Cardiac fibroblast (primary cell): ENCODE results near the gene PACRG.

Source experiments
- DNase-seq, 2 donors: peaks; one replicate each; pipeline versions ENCODE4 v3.0.0 to v3.0.0-alpha.2; 2010; ENCODE audit warnings: low read depth in 2 of 2
- H3K4me3 ChIP-seq, 2 donors: replicated peaks in 1 of 2; 1 replicate in 1 of 2; 2 replicates in 1 of 2; pipeline ENCODE4 v1.5.1; 2011; ENCODE audit warnings: low read depth in 2 of 2, low read length in 2 of 2, mild to moderate bottlenecking in 2 of 2, moderate library complexity in 1 of 2
- CTCF ChIP-seq: IDR thresholded peaks from one replicate; pipeline ENCODE4 v1.5.1; 2011; ENCODE audit warnings: low read depth, mild to moderate bottlenecking, low read length, inconsistent platforms

PACRG gene

GRCh38 chr6:163186527-163186926, 458.8 kb downstream of the PACRG start:
- no peak for TF ChIP-seq CTCF
- no peak overlapping the region for H3K4me3 ChIP-seq
- no peak for DNase-seq

GRCh38 chr6:163187201-163187600, 459.4 kb downstream of the PACRG start:
- no peak overlapping the region for H3K4me3 ChIP-seq
- no peak for TF ChIP-seq CTCF
- no peak for DNase-seq

DNA sequence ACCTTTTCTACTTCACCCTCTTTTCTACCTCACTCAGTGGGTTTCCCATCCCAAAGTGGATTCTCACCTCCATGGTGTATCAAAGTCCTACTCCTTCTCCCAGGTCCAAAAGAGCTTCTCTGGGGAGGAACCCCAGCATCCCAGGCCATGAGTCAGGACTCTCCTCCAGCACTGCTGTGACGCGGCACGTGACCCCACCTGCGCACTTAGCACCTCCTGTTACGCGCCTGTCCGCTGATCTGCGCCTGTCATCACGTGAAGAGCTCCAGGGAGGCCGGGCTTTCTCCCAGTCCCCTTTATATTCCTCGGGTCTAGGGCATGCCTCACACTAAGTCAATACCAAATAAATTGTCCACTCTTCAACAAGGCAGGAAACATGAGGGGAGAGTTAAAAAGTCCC, 459.8 kb downstream of the PACRG start:
- DNase-seq, result no peak
- no peak overlapping the region for H3K4me3 ChIP-seq
- no peak for TF ChIP-seq CTCF

- no peak for TF ChIP-seq CTCF
- H3K4me3 ChIP-seq, result no peak overlapping the region
- no peak for DNase-seq
Observed at GRCh38 chr6:163188746-163189145, 461.0 kb downstream of the PACRG start.

DNA sequence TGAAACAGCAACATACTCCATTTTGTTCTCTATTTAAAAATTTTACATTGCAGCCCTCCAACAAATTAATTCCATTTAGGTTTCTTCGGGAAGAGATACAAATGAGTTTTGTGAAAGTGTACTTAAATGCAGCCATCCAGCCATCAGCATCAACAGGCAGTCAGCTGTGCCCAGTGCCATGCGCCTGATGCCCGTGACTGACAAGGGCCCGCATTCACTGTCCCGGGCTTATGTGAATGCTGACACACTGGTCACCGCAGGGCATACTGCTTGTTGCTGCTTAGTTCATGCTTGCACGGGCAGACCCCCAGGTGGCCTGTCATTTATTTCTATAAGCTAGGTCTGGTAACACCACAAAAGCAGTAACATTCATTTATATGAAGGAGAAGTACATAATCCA, 461.8 kb downstream of the PACRG start:
- no peak overlapping the region for H3K4me3 ChIP-seq

DNA sequence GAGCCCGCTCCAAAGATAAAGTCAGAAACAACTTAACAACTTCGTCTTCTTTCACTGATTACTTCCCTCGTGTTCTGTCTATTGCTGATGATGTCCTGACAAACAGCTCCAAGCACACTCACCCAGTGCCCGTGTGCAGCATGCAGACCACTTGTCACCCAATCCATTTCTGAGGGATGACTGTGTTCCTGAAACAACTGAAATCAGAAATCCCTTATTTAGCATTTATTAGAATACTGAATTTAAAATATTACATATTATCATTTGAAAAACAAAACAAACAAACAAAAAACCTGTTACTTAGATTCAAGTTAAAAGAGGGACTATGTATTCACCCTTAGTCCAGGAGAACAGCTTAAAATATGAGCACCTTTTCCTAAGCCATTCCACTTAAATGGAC, 463.0 kb downstream of the PACRG start:
- TF ChIP-seq CTCF, result no peak
- DNase-seq, result no peak
- no peak overlapping the region for H3K4me3 ChIP-seq

More for the DNA sequence above, 461.8 kb downstream of the PACRG start:
- no peak for TF ChIP-seq CTCF
- DNase-seq, result no peak

- peak in 1 of 2 donors; percentile 25 for DNase-seq
- TF ChIP-seq CTCF, result no peak
- H3K4me3 ChIP-seq, result no peak overlapping the region
Observed at GRCh38 chr6:163191704-163192537, 464.1 kb downstream of the PACRG start.
